Activated CD8-positive, alpha-beta memory T cell treated with anti-CD3 and anti-CD28 coated beads, Interleukin-2, amount 10 ng/mL, durations not matched to agents 7 days and 5 days (primary cell): ENCODE measurements around the gene CAPN10. TPM values are rescaled to one million over a fixed set of nuclear protein-coding genes. Genes with fewer than 3 reads are reported as not detected.
A peak's percentile ranks its signal among the peaks of the same experiment; 100 is the strongest.
"Not testable (repeated sequence)": the region's sequence is repeated elsewhere in the genome, so short reads cannot be mapped to it uniquely, and the experiment has no call there.

Source experiments
- ATAC-seq: fragments of 150-1000 bp; cut with Tn5 transposase; one replicate; pipeline ENCODE4 v1.10.0; 2021; ENCODE audit warnings: moderate library complexity
- CTCF ChIA-PET: fragments of 350-600 bp; sonication (Branson Sonifier 250); formaldehyde crosslinking; loops from one replicate; lab custom pipeline; 2021; ENCODE audit warnings: antibody characterized with exemption; lab: Charles Lee
- DNase-seq: peaks from one replicate; pipeline ENCODE4 v3.0.0-alpha.2; 2020
- H3K27ac Mint-ChIP-seq: one replicate; pipeline ENCODE4 v1.8.0; 2021; ENCODE audit warnings: mild to moderate bottlenecking, mixed read lengths
- H3K27me3 Mint-ChIP-seq: one replicate; pipeline ENCODE4 v1.8.0; 2021; ENCODE audit warnings: mixed read lengths
- H3K36me3 Mint-ChIP-seq: one replicate; pipeline ENCODE4 v1.8.0; 2021; ENCODE audit warnings: mild to moderate bottlenecking, mixed read lengths
- H3K4me1 Mint-ChIP-seq: one replicate; pipeline ENCODE4 v1.8.0; 2021; ENCODE audit warnings: mixed read lengths
- H3K4me3 Mint-ChIP-seq: one replicate; pipeline ENCODE4 v1.8.0; 2021; ENCODE audit warnings: mild to moderate bottlenecking, moderate library complexity, mixed read lengths
- H3K9me3 Mint-ChIP-seq: one replicate; pipeline ENCODE4 v1.8.0; 2022; ENCODE audit warnings: low read depth, mixed read lengths
- total RNA-seq, 2 experiments: library from RNA; stranded (reverse); gene quantifications; one replicate each; pipeline ENCODE4 v1.2.3, GENCODE V29; 2021

The CAPN10 gene
- 10 to 100 TPM; 54.0 to 75.8 TPM for total RNA-seq

DNA sequence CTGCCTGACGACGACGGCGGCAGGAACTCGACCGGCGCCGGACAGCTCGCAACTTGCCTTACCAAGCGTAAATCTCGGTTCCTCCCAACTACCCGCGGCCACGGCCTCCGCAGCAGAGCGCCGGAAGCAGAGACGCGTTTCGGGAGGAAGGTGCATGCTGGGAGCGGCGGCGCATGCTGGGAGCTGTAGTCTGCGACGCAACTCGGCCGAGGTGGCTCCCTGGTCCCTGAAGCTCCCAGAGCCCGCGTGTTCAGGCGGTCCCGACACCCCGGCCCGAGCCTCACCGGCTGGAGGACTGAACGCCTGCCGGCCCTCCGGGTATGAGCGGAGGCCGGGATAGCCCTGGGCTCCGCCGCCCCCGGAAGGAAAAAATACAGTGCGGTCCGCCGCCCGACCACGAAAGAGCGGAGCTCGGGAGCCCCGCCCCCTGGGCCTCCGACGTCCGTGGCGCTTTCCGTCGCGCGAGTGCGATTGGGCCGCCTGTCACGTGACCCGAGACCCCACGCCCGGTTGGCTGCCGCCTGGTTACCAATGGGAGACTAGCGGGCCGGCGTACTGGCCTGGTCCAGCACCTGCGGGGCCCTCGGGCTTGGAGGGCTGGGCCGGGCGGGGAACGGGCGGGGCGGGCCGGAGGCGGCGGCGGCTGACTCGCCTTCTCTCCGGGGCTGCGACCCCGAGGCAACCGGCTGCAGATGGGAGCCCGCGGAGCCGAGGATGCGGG, at the start of gene CAPN10:
TSS of gene CAPN10 (plus strand) at position 537 of the 721 bp plus-strand sequence. CDS start at position 715, 178 bp downstream.
- peak; percentile 91 for ATAC-seq
- Mint-ChIP-seq H3K9me3 (no peaks in the 10 kb centered on the region), H3K36me3 (peaks cover 7% of the 10 kb centered on the region), H3K4me3 (peak within 1 kb of the TSS; percentile 91), H3K27me3 (no peaks in the 10 kb centered on the region), H3K27ac (peak within 1 kb of the TSS; percentile 89), H3K4me1 (peaks cover 47% of the 10 kb centered on the region)
- CTCF ChIA-PET, result interaction anchor here (1.0 to 7.0 kb wide), 14 partner anchors 9 to 72 kb away, joined by 3 to 82 read pairs (median 9); partner anchors contain the start of genes ANKMY1, DUSP28, GPR35 and RNPEPL1
- DNase-seq, result peak; percentile 98

GRCh38 chr2:240538031-240538780, 48.3 kb upstream of the CAPN10 start:
- Mint-ChIP-seq H3K27ac (no peak overlapping the region), H3K4me3 (no peak overlapping the region), H3K27me3 (no peaks in the 10 kb centered on the region), H3K36me3 (peaks cover 54% of the 10 kb centered on the region), H3K9me3 (peaks cover 2% of the 10 kb centered on the region), H3K4me1 (no peaks in the 10 kb centered on the region)
- ATAC-seq (no peak), DNase-seq (no peak)
- CTCF ChIA-PET, result interaction anchor here (2.2 kb wide), 1 partner anchor 24 kb away, joined by 6 read pairs; no protein-coding TSS in a partner anchor

DNA sequence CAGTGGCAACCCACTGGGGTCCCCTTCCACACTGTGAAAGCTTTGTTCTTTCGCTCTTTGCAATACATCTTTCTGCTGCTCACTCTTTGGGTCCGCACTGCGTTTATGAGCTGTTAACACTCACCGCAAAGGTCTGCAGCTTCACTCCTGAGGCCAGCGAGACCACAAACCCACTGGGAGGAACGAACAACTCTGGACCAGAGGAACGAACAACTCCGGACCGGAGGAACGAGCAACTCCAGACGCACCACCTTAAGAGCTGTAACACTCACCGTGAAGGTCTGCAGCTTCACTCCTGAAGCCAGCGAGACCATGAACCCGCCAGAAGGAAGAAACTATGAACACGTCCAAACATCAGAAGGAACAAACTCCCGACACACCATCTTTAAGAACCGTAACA, 47.4 kb upstream of the CAPN10 start:
- ATAC-seq, H3K4me1 Mint-ChIP-seq, H3K4me3 Mint-ChIP-seq, DNase-seq, H3K27me3 Mint-ChIP-seq, CTCF ChIA-PET, H3K27ac Mint-ChIP-seq, H3K9me3 Mint-ChIP-seq: not testable (repeated sequence)
- peaks cover 54% of the 10 kb centered on the region for H3K36me3 Mint-ChIP-seq

GRCh38 chr2:240539906-240540305, 46.6 kb upstream of the CAPN10 start:
- Mint-ChIP-seq H3K27me3 (no peaks in the 10 kb centered on the region), H3K4me1 (no peaks in the 10 kb centered on the region), H3K9me3 (peaks cover 4% of the 10 kb centered on the region), H3K36me3 (peaks cover 53% of the 10 kb centered on the region), H3K27ac (no peak overlapping the region), H3K4me3 (no peak overlapping the region)
- DNase-seq (no peak), ATAC-seq (no peak)
- CTCF ChIA-PET, result no interaction called here

GRCh38 chr2:240551288-240551687, 35.2 kb upstream of the CAPN10 start:
- CTCF ChIA-PET, result interaction anchor here (1.8 kb wide), 1 partner anchor 37 kb away, joined by 5 read pairs; no protein-coding TSS in a partner anchor
- peaks cover 7% of the 10 kb centered on the region for H3K9me3 Mint-ChIP-seq
- H3K27ac Mint-ChIP-seq, result no peak overlapping the region

DNA sequence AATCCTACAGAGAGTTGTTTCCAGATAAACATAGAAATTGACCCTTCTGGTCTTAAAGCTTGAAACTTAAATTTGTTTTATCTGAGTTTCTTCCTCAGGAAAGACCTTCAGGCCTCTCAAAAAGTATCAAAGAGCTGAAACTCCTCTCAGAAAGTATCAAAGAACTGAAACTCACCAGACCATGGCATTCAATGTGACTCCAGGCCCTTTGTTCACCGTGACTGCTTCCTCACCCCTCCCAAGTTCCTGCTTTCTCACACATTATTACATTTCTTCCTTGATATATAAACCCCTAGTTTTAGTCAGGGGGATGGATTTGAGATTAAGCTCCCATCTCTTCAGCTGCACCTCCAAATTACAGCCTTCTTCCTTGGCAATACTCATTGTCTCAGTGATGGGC, 34.7 kb upstream of the CAPN10 start:
- Mint-ChIP-seq H3K4me3 (no peak overlapping the region), H3K9me3 (peaks cover 7% of the 10 kb centered on the region), H3K27me3 (no peaks in the 10 kb centered on the region), H3K27ac (no peak overlapping the region), H3K4me1 (peaks cover 7% of the 10 kb centered on the region), H3K36me3 (peaks cover 33% of the 10 kb centered on the region)
- CTCF ChIA-PET, result interaction anchor here (1.8 kb wide), 1 partner anchor 38 kb away, joined by 5 read pairs; no protein-coding TSS in a partner anchor
- DNase-seq (no peak), ATAC-seq (no peak)

More at GRCh38 chr2:240551288-240551687, 35.2 kb upstream of the CAPN10 start:
- H3K4me1 Mint-ChIP-seq, result peaks cover 1% of the 10 kb centered on the region
- ATAC-seq (no peak), DNase-seq (no peak)
- H3K27me3 Mint-ChIP-seq, result no peaks in the 10 kb centered on the region
- H3K36me3 Mint-ChIP-seq, result peaks cover 33% of the 10 kb centered on the region
- H3K4me3 Mint-ChIP-seq, result no peak overlapping the region

DNA sequence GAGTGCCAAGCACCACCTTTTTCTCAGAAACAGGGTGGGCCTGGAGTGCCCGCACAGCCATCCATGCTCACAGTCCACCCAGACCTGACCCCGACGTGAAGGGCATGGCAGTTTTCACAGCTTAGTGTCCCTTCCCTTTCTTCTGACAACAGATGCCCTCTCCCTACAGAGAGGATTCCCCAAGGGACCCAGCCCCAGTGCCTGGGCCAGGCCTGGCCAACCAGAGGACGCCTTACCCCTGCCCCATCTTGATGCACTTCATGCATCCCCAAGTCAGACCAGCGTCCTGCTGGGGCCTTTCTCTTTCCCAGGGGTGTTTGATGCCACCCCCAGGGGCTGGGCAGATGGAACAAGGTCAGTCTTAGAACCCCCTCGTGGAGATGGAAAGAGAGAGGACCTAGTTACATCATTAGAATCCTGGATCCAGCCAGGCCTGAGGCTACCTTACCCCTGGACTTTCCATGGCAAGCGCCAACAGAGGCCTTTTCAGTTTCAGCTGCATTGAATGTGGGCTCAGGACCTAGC, 32.5 kb upstream of the CAPN10 start:
- Mint-ChIP-seq H3K36me3 (peaks cover 33% of the 10 kb centered on the region), H3K27me3 (no peaks in the 10 kb centered on the region)
- no peak for ATAC-seq

GRCh38 chr2:240554767-240555493, 31.6 kb upstream of the CAPN10 start:
- CTCF ChIA-PET, result interaction anchor here (0.8 kb wide), 1 partner anchor 41 kb away, joined by 3 read pairs; no protein-coding TSS in a partner anchor
- peaks cover 31% of the 10 kb centered on the region for H3K4me1 Mint-ChIP-seq
- ATAC-seq (no peak), DNase-seq (no peak)
- no peaks in the 10 kb centered on the region for H3K27me3 Mint-ChIP-seq
- peaks cover 7% of the 10 kb centered on the region for H3K9me3 Mint-ChIP-seq
- peaks cover 38% of the 10 kb centered on the region for H3K36me3 Mint-ChIP-seq
- H3K4me3 Mint-ChIP-seq, result no peak overlapping the region
- no peak overlapping the region for H3K27ac Mint-ChIP-seq

More for the DNA sequence above, 32.5 kb upstream of the CAPN10 start:
- no peak overlapping the region for H3K4me3 Mint-ChIP-seq
- CTCF ChIA-PET, result interaction anchor here (0.8 to 1.1 kb wide), 2 partner anchors 40 kb away, joined by 3 read pairs; no protein-coding TSS in a partner anchor
- no peak for DNase-seq
- peaks cover 23% of the 10 kb centered on the region for H3K4me1 Mint-ChIP-seq
- H3K27ac Mint-ChIP-seq, result no peak overlapping the region
- peaks cover 7% of the 10 kb centered on the region for H3K9me3 Mint-ChIP-seq

- Mint-ChIP-seq H3K27ac (no peak overlapping the region), H3K27me3 (no peaks in the 10 kb centered on the region), H3K4me1 (peaks cover 32% of the 10 kb centered on the region), H3K9me3 (peaks cover 6% of the 10 kb centered on the region), H3K4me3 (no peak overlapping the region), H3K36me3 (peaks cover 35% of the 10 kb centered on the region)
- CTCF ChIA-PET, result interaction anchor here (1.9 kb wide), 1 partner anchor 10 kb away, joined by 9 read pairs; no protein-coding TSS in a partner anchor
- ATAC-seq (no peak), DNase-seq (no peak)
These were observed 30.8 kb upstream of the CAPN10 start for GRCh38 chr2:240555541-240556250.

DNA sequence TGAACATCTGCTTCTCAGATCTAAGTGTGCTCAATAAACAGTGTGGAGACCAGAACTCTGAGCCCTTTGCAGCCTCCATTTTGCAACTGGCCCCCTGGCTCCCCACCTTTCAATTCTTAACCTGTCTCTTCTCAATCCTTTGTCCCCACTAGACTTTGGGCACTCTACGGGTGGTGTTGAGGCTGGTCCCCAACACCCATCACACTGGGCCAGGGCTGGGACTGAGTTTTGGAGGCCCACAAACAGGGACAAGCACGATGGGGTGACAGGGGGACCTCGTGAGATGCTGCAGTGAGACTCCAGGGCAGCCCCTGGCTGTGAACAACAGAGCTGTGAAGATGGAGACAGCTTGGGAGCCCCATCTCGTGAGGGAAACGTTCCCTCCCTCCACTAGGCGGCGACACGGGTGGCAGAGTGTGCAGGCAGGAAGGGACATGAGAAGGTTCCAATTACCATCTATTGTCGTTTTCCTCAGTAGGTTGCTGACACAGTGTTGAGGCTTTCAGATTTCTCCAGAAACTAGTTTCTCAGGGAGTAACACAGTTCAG, 29.9 kb upstream of the CAPN10 start:
- CTCF ChIA-PET, result interaction anchor here (0.7 to 2.0 kb wide), 6 partner anchors 9 to 174 kb away, joined by 3 to 13 read pairs (median 4); partner anchors contain the start of gene CAPN10
- H3K27ac Mint-ChIP-seq, result peak overlapping the region; percentile 37
- DNase-seq, result peak; percentile 83

GRCh38 chr2:240557101-240557751, 29.3 kb upstream of the CAPN10 start:
- Mint-ChIP-seq H3K36me3 (peaks cover 25% of the 10 kb centered on the region), H3K27ac (no peak overlapping the region), H3K27me3 (no peaks in the 10 kb centered on the region), H3K9me3 (no peaks in the 10 kb centered on the region), H3K4me1 (peaks cover 42% of the 10 kb centered on the region), H3K4me3 (no peak overlapping the region)
- ATAC-seq, result no peak
- peak; percentile 41 for DNase-seq
- CTCF ChIA-PET, result interaction anchor here (0.8 to 2.0 kb wide), 6 partner anchors 9 to 186 kb away, joined by 3 to 13 read pairs (median 4); partner anchors contain the start of gene CAPN10

More for the DNA sequence above, 29.9 kb upstream of the CAPN10 start:
- H3K27me3 Mint-ChIP-seq, result no peaks in the 10 kb centered on the region
- peaks cover 37% of the 10 kb centered on the region for H3K4me1 Mint-ChIP-seq
- peaks cover 29% of the 10 kb centered on the region for H3K36me3 Mint-ChIP-seq
- ATAC-seq, result no peak
- H3K9me3 Mint-ChIP-seq, result peaks cover 4% of the 10 kb centered on the region
- H3K4me3 Mint-ChIP-seq, result no peak overlapping the region
